Keratinocyte (primary cell): Measurements from ENCODE around the gene APOL1.
"Not testable (repeated sequence)": the region's sequence is repeated elsewhere in the genome, so short reads cannot be mapped to it uniquely, and the experiment has no call there.

Experiments
- EZH2 ChIP-seq: IDR thresholded peaks from one replicate; pipeline ENCODE4 v1.6.1; 2012; ENCODE audit warnings: inconsistent platforms, mild to moderate bottlenecking, low read length, moderate library complexity
- TF ChIP-seq, protein P1 (sequence below), 3 experiments: IDR thresholded peaks in 1 of 3; conservative IDR thresholded peaks in 1 of 3; optimal IDR thresholded peaks in 1 of 3; 2 replicates in 2 of 3; 3 replicates in 1 of 3; pipeline versions ENCODE3 to v1.5.1; 2011; ENCODE audit warnings: low read length in 3 of 3, mild to moderate bottlenecking in 3 of 3, moderate library complexity in 2 of 3, control low read depth in 1 of 3, inconsistent platforms in 1 of 3; ENCODE audit not compliant: insufficient read depth in 2 of 3; ENCODE audit errors: extremely low read depth in 1 of 3

DNA sequence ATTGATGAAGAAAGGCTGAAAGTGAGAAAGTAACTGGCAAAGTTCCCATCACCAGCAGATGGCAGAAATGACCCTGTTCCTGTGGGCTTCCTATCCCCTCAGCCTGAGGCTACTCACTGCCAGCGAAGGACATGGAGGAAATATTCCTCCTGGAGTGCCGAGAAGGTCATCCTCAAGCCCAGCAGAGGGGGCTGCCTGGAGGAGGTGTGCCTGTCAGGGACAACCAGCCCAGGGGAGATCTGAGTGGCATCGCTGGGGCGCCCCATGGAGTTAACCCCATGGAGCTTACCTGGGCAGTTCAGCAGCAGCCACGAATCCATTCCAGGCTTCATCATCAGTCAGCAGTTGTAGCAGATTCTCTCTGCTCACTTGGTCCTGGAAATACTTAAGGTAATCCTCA is 21.9 kb upstream of the APOL1 start:
- TF ChIP-seq, protein P1, sequence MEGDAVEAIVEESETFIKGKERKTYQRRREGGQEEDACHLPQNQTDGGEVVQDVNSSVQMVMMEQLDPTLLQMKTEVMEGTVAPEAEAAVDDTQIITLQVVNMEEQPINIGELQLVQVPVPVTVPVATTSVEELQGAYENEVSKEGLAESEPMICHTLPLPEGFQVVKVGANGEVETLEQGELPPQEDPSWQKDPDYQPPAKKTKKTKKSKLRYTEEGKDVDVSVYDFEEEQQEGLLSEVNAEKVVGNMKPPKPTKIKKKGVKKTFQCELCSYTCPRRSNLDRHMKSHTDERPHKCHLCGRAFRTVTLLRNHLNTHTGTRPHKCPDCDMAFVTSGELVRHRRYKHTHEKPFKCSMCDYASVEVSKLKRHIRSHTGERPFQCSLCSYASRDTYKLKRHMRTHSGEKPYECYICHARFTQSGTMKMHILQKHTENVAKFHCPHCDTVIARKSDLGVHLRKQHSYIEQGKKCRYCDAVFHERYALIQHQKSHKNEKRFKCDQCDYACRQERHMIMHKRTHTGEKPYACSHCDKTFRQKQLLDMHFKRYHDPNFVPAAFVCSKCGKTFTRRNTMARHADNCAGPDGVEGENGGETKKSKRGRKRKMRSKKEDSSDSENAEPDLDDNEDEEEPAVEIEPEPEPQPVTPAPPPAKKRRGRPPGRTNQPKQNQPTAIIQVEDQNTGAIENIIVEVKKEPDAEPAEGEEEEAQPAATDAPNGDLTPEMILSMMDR (optimal IDR thresholded peaks at IDR 0.05 in 1 of 3, IDR thresholded peaks at IDR 0.05 in 1 of 3, conservative IDR thresholded peaks at IDR 0.05 in 1 of 3; ENCODE audit: extremely low read depth in 1 of 3, insufficient read depth in 2 of 3, low read length in 3 of 3): not testable (repeated sequence)
- not testable (repeated sequence) for TF ChIP-seq EZH2
